C4-2B (cell line): ENCODE data around the gene CSMD2.

ENCODE experiments used
- ZFX ChIP-seq: fragments of 450-650 bp; IDR thresholded peaks from 2 replicates; pipeline ENCODE4 v1.6.1; 2017
- TF ChIP-seq, protein P1 (sequence below): fragments of 450-650 bp; conservative IDR thresholded peaks from 2 replicates; pipeline ENCODE4 v1.5.1; 2017; ENCODE audit warnings: mild to moderate bottlenecking

DNA sequence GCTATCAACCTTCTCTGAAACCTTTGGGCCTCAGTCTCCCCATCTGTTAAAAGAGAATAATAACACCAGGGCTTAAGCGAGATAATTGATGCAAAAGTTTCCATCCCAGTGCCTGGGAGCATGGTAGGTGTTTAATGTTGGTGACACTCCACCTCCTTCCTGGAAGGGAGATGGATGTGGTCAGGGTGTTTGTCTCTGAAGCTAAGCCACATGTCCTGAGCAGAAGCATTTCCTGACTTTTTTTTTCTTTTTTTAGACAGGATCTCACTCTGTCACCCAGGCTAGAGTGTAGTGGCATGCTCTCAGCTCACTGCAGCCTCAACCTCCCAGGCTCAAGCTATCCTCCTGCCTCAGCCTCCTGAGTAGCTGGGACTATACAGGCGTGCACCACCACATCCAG is 373.8 kb downstream of the CSMD2 start:
- TF ChIP-seq, protein P1, sequence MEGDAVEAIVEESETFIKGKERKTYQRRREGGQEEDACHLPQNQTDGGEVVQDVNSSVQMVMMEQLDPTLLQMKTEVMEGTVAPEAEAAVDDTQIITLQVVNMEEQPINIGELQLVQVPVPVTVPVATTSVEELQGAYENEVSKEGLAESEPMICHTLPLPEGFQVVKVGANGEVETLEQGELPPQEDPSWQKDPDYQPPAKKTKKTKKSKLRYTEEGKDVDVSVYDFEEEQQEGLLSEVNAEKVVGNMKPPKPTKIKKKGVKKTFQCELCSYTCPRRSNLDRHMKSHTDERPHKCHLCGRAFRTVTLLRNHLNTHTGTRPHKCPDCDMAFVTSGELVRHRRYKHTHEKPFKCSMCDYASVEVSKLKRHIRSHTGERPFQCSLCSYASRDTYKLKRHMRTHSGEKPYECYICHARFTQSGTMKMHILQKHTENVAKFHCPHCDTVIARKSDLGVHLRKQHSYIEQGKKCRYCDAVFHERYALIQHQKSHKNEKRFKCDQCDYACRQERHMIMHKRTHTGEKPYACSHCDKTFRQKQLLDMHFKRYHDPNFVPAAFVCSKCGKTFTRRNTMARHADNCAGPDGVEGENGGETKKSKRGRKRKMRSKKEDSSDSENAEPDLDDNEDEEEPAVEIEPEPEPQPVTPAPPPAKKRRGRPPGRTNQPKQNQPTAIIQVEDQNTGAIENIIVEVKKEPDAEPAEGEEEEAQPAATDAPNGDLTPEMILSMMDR, result no peak
- no peak for TF ChIP-seq ZFX
